ENCODE data around the gene ACTA1.

The ACTA1 gene

DNA sequence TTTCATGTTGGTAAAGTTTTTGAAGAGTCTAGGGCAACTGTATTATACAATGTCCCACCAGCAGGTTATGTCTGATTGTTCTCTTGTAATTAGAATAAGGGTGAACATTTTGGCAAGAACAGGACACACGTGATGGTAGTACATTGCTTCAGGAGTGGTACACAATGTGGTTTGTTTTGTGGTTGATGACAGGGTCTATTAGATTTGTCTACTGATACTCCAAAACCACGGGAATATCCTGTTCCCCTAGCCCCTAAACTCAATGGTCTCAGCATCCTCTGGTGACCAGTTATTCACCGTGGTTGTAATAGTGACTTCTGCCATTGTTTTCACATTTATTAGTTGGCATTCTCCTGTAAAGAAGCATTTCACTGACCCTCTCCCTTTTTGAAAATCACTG, 22.1 kb upstream of the ACTA1 start:
- H3K9me3 Mint-ChIP-seq = no peaks in the 10 kb centered on the region
- no peaks in the 10 kb centered on the region for H3K4me1 Mint-ChIP-seq (ENCODE audit: low read depth)
- H3K27ac Mint-ChIP-seq = no peak overlapping the region
- H3K4me3 Mint-ChIP-seq = no peak overlapping the region
- peaks cover 34% of the 10 kb centered on the region for H3K36me3 Mint-ChIP-seq (ENCODE audit: low read depth)
- no peaks in the 10 kb centered on the region for H3K27me3 Mint-ChIP-seq (ENCODE audit: low read depth)

DNA sequence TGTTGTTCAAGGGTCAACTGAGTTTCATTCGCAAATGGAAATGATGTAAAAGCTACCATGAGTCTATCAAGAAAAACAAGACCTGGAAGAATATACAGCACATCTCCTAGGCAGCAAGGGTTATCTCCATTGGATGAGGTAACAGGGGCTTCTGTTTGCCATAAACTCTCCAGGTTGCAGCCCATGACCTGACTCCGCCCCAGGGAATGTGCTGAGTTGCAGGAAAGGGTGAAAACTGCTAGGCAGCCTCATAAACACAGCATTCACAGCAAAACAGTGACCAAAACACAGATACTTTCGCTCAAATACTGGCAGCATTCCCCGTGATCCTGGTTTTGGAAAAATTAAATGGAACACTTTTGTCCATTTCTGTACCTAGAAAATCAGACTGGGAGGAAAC, 20.2 kb upstream of the ACTA1 start:
- H3K4me3 Mint-ChIP-seq = no peak overlapping the region
- H3K4me1 Mint-ChIP-seq (ENCODE audit: low read depth) = no peaks in the 10 kb centered on the region
- no peak overlapping the region for H3K27ac Mint-ChIP-seq
- H3K36me3 Mint-ChIP-seq (ENCODE audit: low read depth) = peaks cover 24% of the 10 kb centered on the region
- H3K27me3 Mint-ChIP-seq (ENCODE audit: low read depth) = no peaks in the 10 kb centered on the region
- H3K9me3 Mint-ChIP-seq = no peaks in the 10 kb centered on the region

DNA sequence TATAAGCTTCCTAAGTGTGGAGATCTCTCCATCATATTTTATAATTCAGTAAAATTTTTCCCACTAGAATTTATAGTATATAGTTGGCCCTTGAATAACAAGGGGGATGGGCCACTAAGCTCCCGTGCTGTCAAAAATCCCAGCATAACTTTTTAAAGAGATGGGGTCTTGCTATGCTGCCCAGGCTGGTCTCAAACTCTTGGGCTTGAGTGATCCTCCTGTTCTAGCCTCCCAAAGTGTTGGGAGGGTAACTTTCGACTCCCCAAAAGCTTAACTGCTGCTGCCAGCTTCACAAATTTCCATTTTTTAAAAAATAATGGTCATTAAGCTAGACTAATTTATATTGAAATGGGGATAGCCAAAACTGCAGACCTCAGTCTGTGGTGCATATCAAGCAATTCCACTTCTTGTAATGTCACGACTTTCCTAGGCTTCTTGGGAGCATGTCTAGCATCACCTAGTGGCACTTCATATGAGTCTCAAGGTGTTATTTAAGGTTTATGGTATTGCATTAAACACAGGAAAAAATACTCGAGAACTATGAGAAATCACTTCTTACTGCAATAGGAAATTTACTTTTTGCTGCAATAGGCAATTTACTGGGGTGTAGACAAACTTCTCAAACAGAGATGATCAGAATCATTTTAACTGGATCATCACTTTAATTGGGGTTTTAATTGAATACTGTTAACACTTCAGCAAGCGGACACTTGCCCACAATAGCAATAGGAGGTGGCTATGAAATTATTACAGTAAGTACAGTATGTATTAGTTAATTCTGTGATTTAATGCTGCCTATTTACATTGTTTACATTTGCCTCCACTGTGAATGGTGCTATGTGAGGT, 19.3 kb upstream of the ACTA1 start:
- Mint-ChIP-seq H3K4me1 (ENCODE audit: low read depth) (no peaks in the 10 kb centered on the region), H3K4me3 (no peak overlapping the region), H3K27me3 (ENCODE audit: low read depth) (no peaks in the 10 kb centered on the region), H3K9me3 (no peaks in the 10 kb centered on the region), H3K36me3 (ENCODE audit: low read depth) (peaks cover 29% of the 10 kb centered on the region), H3K27ac (no peak overlapping the region)

DNA sequence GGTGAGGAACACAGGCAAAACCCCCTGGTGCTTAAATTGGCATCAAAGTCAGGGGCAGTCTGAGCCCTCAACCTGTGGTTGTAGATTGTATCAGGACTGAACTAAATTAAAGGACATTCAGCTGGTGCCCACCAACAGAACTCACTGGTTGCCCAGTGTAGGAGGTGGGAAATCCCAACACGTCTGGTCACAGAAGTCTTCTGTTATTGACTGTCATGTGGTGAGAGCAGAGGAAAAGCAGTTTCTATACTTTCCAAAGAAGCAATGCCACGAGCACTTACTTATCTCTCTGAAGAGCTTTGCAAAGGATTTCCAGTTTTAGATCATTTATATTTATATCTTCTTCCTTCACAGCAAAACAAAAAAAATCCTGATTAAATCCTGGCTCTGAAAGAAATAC, 15.0 kb upstream of the ACTA1 start:
- Mint-ChIP-seq H3K4me1 (ENCODE audit: low read depth) (no peaks in the 10 kb centered on the region), H3K9me3 (no peaks in the 10 kb centered on the region), H3K4me3 (no peak overlapping the region), H3K27me3 (ENCODE audit: low read depth) (no peaks in the 10 kb centered on the region), H3K27ac (no peak overlapping the region), H3K36me3 (ENCODE audit: low read depth) (peaks cover 38% of the 10 kb centered on the region)

DNA sequence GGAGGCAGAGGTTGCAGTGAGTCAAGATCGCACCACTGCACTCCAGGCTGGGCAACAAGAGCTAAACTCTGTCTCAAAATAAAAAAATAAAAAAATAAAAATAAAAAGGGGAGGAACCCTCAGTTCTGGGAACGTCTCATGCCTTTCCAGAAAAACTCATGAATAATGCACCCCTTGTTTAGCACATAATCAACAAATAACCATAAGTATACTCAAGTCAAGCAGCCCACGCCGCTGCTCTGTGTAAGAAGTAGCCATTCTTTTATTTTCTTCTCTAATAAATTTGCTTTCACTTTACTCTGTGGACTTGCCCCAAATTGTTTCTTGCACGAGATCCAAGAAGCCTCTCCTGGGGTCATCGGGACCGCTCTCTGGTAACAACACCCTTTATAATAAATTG, 14.5 kb upstream of the ACTA1 start:
- Mint-ChIP-seq H3K36me3 (ENCODE audit: low read depth) (peaks cover 38% of the 10 kb centered on the region), H3K27me3 (ENCODE audit: low read depth) (no peaks in the 10 kb centered on the region), H3K4me3 (no peak overlapping the region), H3K27ac (no peak overlapping the region), H3K4me1 (ENCODE audit: low read depth) (no peaks in the 10 kb centered on the region), H3K9me3 (no peaks in the 10 kb centered on the region)

DNA sequence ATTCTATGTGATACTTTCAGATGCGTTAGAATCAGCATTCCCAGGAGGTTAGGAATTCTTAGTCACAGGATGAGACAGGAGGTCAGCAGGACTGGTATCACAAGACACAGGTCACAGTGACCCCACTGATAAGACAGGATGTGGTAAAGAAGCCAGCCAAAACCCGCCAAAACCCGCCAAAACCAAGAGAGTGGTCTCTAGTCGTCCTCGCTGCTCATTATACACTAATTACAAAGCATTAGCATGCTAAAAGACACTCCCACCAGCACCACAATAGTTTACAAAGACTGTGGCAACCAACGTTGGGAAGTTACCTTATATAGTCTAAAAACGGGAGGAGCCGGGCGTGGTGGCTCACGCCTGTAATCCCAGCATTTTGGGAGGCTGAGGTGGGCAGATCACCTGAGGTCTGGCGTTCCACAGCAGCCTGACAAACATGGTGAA, 13.9 kb upstream of the ACTA1 start:
- H3K36me3 Mint-ChIP-seq (ENCODE audit: low read depth) = peaks cover 38% of the 10 kb centered on the region
- H3K4me1 Mint-ChIP-seq (ENCODE audit: low read depth) = no peaks in the 10 kb centered on the region

DNA sequence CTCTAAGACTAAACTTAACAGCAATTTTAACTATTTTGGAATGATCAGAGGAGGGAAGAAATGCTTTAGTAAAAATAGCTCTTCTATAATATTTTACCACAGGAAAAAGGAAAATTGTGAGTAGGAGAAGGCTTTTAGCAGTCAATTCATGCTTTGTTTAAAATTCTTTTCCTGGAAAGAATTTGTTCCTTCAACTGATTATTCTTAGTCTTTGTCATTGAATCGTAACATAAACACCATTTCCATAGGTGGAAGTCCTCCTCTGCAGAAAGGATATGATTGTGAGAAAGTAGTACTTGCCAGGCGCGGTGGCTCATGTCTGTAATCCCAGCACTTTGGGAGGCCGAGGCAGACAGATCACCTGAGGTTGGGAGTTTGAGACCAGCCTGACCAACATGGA, 11.9 kb upstream of the ACTA1 start:
- Mint-ChIP-seq H3K4me1 (ENCODE audit: low read depth) (peaks cover 5% of the 10 kb centered on the region), H3K4me3 (no peak overlapping the region), H3K36me3 (ENCODE audit: low read depth) (peaks cover 35% of the 10 kb centered on the region), H3K9me3 (no peaks in the 10 kb centered on the region), H3K27me3 (ENCODE audit: low read depth) (peaks cover under 1% of the 10 kb centered on the region), H3K27ac (no peak overlapping the region)

More for the DNA sequence above, 13.9 kb upstream of the ACTA1 start:
- no peaks in the 10 kb centered on the region for H3K27me3 Mint-ChIP-seq (ENCODE audit: low read depth)
- H3K27ac Mint-ChIP-seq = no peak overlapping the region
- no peak overlapping the region for H3K4me3 Mint-ChIP-seq
- H3K9me3 Mint-ChIP-seq = no peaks in the 10 kb centered on the region

DNA sequence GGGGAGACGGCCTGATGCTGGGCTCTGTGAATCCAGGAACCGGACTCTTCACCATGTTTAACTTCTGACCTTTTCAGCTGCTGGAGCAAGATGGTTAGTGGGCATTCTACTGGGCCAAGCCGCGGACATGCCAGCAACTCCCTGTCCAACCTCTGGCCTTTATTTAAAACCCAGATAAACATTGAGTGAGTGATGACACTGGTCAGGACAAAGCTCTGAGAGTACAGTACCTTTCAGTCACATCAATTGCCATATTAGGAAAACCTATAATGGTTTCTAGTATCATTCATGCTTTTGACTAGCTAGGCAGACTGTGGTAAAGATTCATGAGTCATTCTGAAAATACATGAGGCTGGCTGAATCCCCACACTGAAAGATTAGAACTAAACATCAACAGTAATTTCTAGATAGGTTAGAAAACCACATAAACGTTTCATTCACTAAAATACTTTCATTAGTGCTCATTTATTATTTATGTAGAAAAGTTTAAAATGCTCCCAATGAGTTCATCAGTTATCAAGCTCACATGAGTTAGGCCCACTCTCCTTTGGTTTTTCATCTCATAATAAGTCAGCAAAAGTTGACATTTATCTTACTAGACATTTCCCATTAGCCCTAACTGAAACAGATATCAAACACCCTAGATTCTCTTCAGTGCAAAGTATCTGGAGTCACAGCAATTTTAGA, 7.1 kb upstream of the ACTA1 start:
- peaks cover 35% of the 10 kb centered on the region for H3K36me3 Mint-ChIP-seq (ENCODE audit: low read depth)
- H3K27ac Mint-ChIP-seq = no peak overlapping the region

DNA sequence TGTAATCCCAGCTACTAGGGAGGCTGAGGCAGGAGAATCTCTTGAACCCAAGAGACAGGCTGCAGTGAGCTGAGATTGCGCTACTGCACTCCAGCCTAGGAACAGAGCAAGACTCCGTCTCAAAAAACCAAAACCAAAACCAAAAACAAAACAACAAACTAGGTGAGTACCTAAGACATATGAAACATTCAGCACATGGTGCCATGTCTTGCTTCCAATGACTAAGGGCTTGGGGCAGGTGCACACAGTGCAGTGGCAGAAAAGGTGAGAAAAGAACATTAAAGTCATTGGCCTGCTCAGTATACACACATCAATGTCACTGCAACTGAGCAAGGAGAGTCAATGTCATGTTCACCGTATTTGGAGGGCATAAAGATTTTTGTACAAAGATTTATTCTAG, 4.1 kb upstream of the ACTA1 start:
- H3K4me3 Mint-ChIP-seq = no peak overlapping the region
- H3K9me3 Mint-ChIP-seq = no peaks in the 10 kb centered on the region
- H3K27me3 Mint-ChIP-seq (ENCODE audit: low read depth) = peaks cover 55% of the 10 kb centered on the region
- no peak overlapping the region for H3K27ac Mint-ChIP-seq
- H3K4me1 Mint-ChIP-seq (ENCODE audit: low read depth) = peaks cover 16% of the 10 kb centered on the region
- peaks cover 23% of the 10 kb centered on the region for H3K36me3 Mint-ChIP-seq (ENCODE audit: low read depth)

More for the DNA sequence above, 7.1 kb upstream of the ACTA1 start:
- Mint-ChIP-seq H3K4me1 (ENCODE audit: low read depth) (peaks cover 12% of the 10 kb centered on the region), H3K27me3 (ENCODE audit: low read depth) (peaks cover 31% of the 10 kb centered on the region), H3K4me3 (peak overlapping the region; percentile 1), H3K9me3 (no peaks in the 10 kb centered on the region)

DNA sequence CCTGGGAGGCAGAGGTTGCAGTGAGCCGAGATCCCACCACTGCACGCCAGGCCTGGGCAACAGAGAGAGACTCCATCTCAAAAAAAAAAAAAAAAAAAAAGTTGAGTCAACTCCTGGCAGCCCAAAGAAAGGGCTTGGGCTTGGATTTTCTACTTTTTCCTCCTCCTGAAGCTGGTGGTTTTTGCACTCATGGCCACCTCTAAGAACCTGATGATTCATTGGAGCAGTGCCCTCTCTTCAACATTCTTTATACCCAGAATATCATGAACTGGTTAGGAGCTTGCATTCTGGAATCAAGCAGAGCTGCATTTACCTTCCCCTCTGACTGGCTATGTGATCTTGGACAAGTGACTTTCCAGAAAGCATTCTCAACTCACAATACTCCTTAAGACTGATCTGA, 3.5 kb upstream of the ACTA1 start:
- H3K27me3 Mint-ChIP-seq (ENCODE audit: low read depth) = peaks cover 61% of the 10 kb centered on the region
- no peak overlapping the region for H3K4me3 Mint-ChIP-seq
- H3K4me1 Mint-ChIP-seq (ENCODE audit: low read depth) = peaks cover 16% of the 10 kb centered on the region
- no peak overlapping the region for H3K27ac Mint-ChIP-seq
- no peaks in the 10 kb centered on the region for H3K9me3 Mint-ChIP-seq
- peaks cover 23% of the 10 kb centered on the region for H3K36me3 Mint-ChIP-seq (ENCODE audit: low read depth)

DNA sequence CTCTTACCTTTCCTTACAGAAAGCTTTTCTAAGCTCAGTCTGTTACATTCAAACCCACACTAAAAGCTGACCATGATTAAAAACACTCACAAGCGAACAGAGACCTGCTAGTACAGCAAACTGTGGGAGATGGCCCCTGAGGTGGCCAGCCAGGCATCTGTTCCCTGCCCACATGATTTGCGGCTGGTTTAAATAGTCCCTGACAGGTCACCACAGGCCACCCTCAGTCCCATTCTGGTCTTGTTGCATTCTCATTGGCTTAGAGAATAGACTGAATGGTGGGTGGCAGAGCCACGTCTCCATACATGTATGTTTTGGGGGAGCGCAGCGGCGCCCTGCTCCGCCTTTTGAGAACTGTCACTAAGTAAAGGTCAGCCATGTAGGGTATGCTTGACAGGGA, 2.3 kb upstream of the ACTA1 start:
- H3K4me3 Mint-ChIP-seq = no peak overlapping the region
- peaks cover 73% of the 10 kb centered on the region for H3K27me3 Mint-ChIP-seq (ENCODE audit: low read depth)
- H3K36me3 Mint-ChIP-seq (ENCODE audit: low read depth) = peaks cover 21% of the 10 kb centered on the region
- H3K4me1 Mint-ChIP-seq (ENCODE audit: low read depth) = peaks cover 16% of the 10 kb centered on the region
- H3K27ac Mint-ChIP-seq = no peak overlapping the region
- H3K9me3 Mint-ChIP-seq = no peaks in the 10 kb centered on the region

DNA sequence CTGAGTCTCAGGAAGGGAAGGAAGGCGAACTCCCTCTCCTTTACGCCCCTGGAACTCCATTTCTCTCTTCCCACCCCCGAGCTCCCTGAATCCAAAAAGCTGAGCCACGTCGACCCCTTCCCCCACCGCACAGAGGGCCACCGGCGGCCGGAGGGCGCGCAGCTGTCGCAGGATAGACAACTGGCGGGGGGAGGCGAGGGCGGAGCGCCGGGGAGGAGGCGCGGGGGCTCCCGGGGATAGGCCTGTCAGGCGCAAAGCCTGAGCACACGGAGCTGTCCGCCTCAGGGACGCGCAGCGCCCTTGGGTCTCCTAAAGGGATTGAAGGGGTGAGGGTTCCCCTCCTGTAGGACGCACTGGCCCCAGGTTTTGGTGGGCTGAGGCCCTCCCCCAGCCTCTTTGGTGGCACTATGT, 752 bp upstream of the ACTA1 start:
- H3K27ac Mint-ChIP-seq = no peak overlapping the region
- H3K36me3 Mint-ChIP-seq (ENCODE audit: low read depth) = peaks cover 10% of the 10 kb centered on the region
- no peak overlapping the region for H3K4me3 Mint-ChIP-seq
- peaks cover 81% of the 10 kb centered on the region for H3K27me3 Mint-ChIP-seq (ENCODE audit: low read depth)
- no peaks in the 10 kb centered on the region for H3K9me3 Mint-ChIP-seq
- peaks cover 12% of the 10 kb centered on the region for H3K4me1 Mint-ChIP-seq (ENCODE audit: low read depth)

DNA sequence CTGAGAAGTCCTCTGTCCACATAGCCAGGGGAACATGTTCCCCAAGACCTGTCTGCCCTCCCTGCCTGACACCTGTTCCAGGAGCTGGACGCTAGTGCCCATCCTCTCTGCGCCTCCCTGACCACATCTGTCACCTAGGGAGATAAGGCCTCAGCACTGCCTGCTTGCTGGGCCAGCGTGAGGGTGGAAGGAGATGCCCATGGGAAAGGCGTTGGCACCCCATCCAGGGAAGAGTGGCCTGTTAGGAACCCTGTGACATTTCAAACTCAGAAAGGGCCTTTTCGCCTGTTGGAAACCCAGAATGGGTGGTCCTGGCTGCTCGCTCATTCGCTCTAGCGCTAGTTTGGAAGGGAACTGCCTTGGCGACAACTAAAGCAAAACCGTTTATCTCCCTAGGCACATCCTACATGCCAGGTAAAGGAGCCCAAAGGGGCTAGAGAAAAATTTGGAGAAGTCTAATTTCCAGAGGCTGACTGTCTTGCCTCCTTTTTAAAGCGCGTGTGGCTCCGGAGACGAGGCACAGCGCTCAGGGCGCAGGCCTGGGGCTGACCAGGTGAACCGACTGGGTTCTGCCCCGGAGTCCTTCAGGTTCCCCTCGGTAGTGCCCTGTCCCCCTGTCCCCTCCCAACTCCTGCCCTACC, 410 bp downstream of the ACTA1 start:
- Mint-ChIP-seq H3K4me1 (ENCODE audit: low read depth) (peaks cover 12% of the 10 kb centered on the region), H3K27ac (no peak overlapping the region), H3K4me3 (no peak overlapping the region), H3K27me3 (ENCODE audit: low read depth) (peaks cover 79% of the 10 kb centered on the region), H3K9me3 (no peaks in the 10 kb centered on the region), H3K36me3 (ENCODE audit: low read depth) (peaks cover 7% of the 10 kb centered on the region)

DNA sequence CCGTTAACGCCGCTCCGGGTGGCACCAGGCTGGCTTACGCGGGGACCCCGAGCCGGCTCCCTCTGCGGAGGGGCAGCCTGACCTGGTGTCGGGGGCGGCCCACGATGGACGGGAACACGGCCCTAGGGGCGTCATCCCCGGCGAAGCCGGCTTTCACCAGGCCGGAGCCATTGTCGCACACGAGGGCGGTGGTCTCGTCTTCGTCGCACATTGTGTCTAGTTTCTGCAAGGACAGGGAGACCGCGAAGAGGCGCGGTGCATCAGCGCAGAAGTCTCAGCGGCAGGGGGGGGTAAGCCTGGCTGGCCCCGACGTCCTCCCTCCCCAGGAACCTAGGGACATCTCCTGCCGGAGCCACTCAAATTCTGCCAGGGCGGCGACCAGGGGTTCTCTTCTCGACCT, 989 bp downstream of the ACTA1 start:
- Mint-ChIP-seq H3K36me3 (ENCODE audit: low read depth) (peaks cover 2% of the 10 kb centered on the region), H3K9me3 (no peaks in the 10 kb centered on the region), H3K4me1 (ENCODE audit: low read depth) (peaks cover 9% of the 10 kb centered on the region), H3K4me3 (no peak overlapping the region), H3K27me3 (ENCODE audit: low read depth) (peaks cover 81% of the 10 kb centered on the region), H3K27ac (no peak overlapping the region)

DNA sequence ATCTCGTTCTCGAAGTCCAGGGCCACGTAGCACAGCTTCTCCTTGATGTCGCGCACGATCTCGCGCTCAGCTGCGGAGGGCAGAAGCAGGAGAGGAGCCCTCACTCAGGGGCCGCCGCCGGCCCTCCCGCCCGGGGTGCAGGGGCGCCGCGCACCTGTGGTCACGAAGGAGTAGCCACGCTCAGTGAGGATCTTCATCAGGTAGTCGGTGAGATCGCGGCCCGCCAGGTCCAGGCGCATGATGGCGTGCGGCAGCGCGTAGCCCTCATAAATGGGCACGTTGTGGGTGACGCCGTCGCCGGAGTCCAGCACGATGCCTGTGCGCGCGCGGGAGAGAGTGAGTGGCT, 1.8 kb downstream of the ACTA1 start:
- peaks cover 2% of the 10 kb centered on the region for H3K36me3 Mint-ChIP-seq (ENCODE audit: low read depth)
- no peaks in the 10 kb centered on the region for H3K9me3 Mint-ChIP-seq
- H3K27ac Mint-ChIP-seq = no peak overlapping the region
- no peak overlapping the region for H3K4me3 Mint-ChIP-seq
- H3K4me1 Mint-ChIP-seq (ENCODE audit: low read depth) = peaks cover 8% of the 10 kb centered on the region
- H3K27me3 Mint-ChIP-seq (ENCODE audit: low read depth) = peaks cover 80% of the 10 kb centered on the region

Measured in T-helper 1 cell treated with Interleukin-12 subunit alpha and Interleukin-12 subunit beta and Interleukin-4 antibody, amounts not matched to agents 30 μg/mL and 1 μg/mL, for 36 hours (primary cell).